ENCODE measurements around the gene RFX1.
"Not testable (repeated sequence)": the region's sequence is repeated elsewhere in the genome, so short reads cannot be mapped to it uniquely, and the experiment has no call there.

Gene RFX1

DNA sequence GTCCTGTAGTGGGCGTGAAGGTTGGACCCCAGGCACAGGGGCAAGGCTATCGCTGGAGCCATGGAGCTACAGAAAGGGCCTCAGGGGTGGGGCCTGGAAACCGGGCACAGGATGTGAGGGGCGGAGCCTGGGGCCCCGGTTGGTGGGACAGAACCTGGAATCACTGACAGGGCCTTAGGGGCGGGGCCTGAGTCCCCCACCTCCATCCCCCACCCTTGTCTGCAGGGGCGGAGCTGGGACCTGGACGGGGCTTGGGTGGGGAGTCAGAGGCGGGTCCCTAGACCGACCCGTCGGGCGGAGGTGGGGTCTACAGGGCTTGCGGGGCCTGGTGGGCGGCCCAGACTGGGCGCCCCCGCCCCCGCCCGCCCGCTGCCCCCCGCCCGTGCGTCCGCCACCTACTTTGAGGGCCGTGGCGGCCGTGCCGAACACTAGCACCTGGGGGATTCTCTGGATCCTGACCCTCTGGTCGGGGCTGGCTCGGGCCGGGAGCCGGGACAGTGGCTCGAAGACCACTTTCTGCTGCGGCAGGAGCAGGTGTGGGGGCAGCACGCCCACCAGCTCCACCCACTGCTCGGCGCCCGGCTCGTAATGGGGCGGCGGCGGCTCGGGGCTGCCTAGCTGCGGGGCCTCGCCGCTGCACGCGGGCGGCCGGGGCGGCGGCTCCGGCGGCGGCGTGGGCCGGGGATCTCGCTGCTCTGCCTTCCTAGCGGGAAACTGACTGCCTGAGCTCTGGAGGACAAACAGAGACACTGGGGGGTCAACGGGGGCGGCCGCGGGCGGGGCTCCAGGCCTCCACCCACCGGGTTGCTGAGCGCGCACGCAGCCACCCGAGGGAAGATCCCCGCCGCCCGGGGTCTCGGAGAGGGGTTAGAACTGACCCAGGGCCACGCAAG, 27.5 kb downstream of the RFX1 start:
- DNase-seq, result peak in 2 of 3 donors; percentile 18 to 46

GRCh38 chr19:13977803-13978202, 28.3 kb downstream of the RFX1 start:
- no peak for DNase-seq

GRCh38 chr19:13976446-13976845, 29.7 kb downstream of the RFX1 start:
- DNase-seq, result no peak

- no peak for DNase-seq
These were observed 30.2 kb downstream of the RFX1 start for GRCh38 chr19:13975870-13976269.

DNA sequence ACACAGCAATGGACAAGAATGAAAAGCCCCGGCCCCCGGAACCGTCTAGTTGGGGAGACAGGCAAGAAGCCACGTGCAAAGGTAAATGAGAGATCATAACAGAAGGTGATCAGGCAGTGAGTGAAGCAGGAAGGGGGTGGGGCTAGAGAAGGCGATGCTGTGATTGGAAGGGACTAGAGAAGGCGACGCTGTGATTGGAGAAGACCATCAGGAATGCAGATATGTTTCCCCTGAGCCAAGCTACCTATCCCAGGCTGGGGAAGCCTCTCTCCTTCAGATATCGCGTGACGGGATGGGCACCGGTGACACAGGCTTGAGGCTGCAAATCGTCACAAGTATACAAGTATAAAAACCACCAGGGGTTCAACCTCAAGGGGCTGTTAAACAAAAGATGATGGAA, 32.0 kb downstream of the RFX1 start:
- DNase-seq, result no peak

- not testable (repeated sequence) for DNase-seq
These were observed 32.6 kb downstream of the RFX1 start for GRCh38 chr19:13973479-13973878.

- DNase-seq, result no peak
These were observed 33.6 kb downstream of the RFX1 start for GRCh38 chr19:13972368-13973155.

- DNase-seq, result not testable (repeated sequence)
These were observed 34.3 kb downstream of the RFX1 start for GRCh38 chr19:13971868-13972267.

DNA sequence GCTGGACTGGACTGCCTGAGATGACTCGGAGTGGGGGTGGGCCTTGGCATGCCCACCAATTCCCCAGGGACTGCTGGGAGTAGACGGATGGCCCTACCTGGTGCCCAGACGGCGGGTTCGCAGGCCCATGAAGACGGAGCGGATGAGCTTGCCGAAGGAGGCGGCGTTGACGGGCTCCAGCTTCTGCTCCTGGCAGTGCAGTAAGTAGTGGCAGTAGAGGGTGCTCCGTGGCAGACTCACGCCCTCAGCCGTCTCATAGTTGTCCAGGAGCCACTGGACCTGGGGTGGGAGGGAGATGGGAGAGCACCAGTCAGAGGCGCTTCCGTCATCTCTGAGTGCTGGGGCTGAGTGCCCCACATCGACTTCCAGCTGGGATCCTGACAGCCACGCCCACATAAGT, 36.2 kb downstream of the RFX1 start:
- no peak for DNase-seq

- DNase-seq, result no peak
These were observed 37.1 kb downstream of the RFX1 start for GRCh38 chr19:13968999-13969398.

GRCh38 chr19:13968383-13968935, 37.7 kb downstream of the RFX1 start:
- DNase-seq, result no peak

- DNase-seq, result not testable (repeated sequence)
These were observed 38.9 kb downstream of the RFX1 start for GRCh38 chr19:13967206-13967605.

- DNase-seq, result no peak
These were observed 39.4 kb downstream of the RFX1 start for GRCh38 chr19:13966684-13967128.

GRCh38 chr19:13965926-13966683, 40.0 kb downstream of the RFX1 start:
- DNase-seq, result no peak

- no peak for DNase-seq
These were observed 40.7 kb downstream of the RFX1 start for GRCh38 chr19:13965377-13965896.

DNA sequence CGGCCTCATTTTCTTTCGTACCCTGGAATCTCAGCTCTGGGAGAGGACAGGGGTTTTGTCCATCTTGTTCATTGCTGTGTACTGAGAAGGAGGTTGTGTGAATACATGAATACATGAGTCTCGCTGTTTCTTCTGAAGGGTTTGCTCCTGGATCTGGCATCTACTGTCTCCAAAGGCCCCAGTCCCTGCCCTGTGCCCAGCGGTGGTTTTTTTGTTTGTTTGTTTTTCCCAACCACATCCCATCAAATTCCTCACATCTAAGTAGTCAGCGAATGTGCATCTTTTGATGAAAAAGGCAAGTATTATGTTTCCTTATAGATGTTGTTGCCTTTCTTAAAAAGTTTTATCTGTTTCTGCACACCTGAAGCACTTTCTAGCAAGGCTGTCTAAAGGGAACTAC, 41.3 kb downstream of the RFX1 start:
- DNase-seq, result no peak

DNA sequence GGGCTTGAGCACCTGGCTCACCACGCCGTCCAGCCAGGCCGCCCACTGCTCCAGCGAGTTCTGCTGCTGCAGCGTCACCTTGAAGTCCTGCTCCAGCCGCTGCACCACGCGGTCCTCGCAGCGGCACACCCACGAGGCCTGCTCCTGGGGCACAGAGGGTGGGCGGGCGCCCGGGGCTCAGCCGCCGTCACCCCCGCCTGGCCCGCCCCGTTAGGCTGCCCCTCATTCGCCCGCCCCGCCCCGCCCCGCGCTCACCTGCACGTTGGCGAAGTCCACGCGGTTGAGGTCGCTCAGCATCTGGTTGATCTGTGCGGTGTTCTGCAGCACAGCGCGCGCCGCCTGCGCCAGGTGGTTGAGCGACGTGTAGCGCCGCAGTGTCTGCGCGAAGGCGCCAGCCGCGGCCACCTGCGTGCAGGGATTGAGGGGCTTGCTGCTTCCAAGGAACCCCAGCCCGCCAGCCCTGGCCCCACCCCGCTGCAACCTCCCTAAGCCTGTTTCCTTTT, 42.5 kb downstream of the RFX1 start:
- DNase-seq, result no peak

DNA sequence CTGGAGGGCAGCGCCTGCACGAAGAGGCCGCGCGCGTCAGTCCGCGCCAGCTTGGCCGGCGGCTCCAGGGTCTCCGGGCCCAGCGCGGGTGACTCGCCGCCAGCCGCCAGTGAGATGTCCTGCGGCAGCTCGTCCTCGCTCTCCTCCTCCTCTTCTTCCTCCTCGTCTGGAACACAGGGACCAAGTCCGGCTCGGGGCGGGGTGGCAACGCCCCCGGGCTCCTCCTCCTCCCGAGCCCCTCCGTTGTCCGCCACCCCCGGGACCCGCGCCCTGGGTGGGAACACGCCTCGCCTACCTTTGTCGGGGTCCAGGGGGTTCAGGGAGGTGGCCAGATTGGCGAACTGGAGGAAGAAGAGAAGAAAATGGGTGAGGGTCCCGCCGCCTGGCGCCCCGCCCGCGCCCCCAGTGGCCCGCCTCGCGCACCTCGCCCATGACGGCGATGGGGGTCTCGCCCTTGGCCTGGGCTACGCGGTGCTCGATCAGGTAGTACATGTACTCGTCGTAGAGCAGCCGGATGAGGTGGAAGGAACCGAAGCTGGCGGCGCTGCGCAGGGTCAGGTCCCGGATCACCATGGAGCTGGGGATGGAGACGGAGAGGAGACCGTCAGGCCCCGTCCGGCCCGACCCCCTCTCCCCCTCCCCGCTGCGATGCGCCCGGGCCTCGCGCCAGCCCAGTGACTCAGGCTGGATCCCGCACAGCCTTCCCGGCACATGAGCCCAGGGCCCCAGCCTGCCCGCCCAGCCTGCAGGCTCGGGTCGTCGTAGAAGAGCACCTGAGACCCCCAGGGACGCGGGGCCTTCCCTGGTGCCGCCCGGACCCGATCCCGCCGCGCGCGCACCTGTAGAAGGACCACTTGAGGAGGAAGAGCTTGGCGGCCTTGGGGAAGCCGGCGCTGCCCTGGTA, 43.2 kb downstream of the RFX1 start:
- no peak for DNase-seq

DNA sequence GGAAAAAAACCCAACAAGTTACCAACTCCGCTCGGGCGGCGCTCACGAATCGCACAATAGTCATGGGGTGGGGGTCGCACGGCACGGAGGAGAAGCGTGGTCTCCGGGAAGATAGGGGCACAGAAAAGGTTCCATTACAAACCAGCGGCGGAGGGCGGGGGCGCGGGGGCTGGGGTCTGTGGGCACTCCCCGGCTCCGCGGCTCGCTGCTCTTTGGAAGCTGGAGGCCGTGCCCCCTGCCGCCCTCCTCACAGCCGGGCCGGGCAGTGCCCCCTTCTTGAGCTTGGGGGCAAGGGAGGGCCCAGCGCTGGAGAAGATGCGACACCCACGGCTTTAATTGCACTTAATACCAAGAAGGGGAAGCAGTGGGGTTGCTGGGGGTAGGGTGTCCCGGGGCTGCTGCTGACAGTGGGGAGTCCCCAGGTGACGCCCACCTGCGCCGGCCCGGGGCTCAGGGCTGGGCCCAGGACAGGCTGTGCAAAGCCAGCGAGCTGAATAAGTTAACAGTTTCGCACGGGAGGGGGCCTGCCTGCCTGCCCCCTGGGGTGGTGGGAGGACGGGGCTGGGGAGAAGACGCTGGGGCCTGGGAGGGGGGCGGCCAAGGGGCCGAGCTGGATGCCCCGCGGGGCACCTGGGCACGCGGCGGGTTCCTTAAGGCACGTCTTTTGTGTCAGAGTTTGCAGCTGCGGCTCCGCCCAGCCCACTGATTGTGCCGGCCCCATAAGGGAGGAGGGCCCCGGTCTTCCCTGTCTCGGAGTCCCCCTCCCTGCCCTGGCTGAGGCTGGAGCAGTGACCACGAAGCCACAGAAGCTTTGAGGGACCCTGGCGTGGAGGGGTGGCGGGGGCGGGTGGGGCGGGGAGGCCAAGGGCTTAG, 44.1 kb downstream of the RFX1 start:
- no peak for DNase-seq

Data from suppressor macrophage treated with lipopolysaccharide for 1 hour (primary cell).